ENCODE measurements around the gene BCO2.

BCO2 gene

DNA sequence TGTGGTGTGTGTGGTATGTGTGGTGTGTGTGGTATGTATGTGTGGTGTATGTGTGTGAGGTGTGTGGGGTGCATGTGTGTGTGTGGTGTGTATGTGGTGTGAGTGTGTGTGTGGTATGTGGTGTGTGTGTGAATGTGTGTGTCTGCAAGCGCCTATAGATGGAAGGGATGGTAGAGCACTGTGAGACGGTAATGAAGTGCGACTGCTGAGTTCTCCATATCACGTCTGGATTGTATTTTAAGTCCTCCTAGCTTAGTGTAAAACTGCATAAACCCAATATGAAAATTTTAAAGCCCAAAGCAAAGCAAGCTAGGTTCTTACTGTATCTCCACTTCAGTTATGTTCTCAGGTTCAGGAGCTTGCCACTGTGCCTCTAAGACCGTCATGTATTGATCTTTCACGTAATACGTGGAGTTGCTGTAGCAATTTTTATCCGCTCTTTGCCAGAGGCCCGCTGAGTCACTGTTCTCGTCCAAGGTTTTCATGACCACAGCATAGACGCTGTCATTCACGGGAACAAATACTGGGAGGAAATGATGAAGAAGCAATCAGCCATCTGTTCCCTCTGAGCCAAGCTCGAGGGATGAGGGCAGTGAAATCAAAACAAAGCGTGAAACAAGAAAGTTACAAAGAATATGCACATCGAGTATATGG, 79.9 kb downstream of the BCO2 start:
- no peaks in the 10 kb centered on the region for H3K36me3 ChIP-seq (ENCODE audit: control insufficient read depth, insufficient read depth, low read length)

GRCh38 chr11:112260490-112260889, 85.2 kb downstream of the BCO2 start, which contains the start of gene PLET1:
TSS of gene PLET1 (minus strand) at chr11:112260860. CDS start at chr11:112260589, 271 bp downstream.
- no peaks in the 10 kb centered on the region for H3K36me3 ChIP-seq (ENCODE audit: control insufficient read depth, insufficient read depth, low read length)
- no peaks in the 10 kb centered on the region for H3K27me3 ChIP-seq (ENCODE audit: control insufficient read depth, insufficient read depth, low read length)
- H3K4me1 ChIP-seq (ENCODE audit: control insufficient read depth, insufficient read depth, low read length): no peaks in the 10 kb centered on the region

More for the DNA sequence above, 79.9 kb downstream of the BCO2 start:
- Histone ChIP-seq H3K4me1 (ENCODE audit: control insufficient read depth, insufficient read depth, low read length) (no peaks in the 10 kb centered on the region), H3K9ac (ENCODE audit: low read length) (no peak overlapping the region), H3K27me3 (ENCODE audit: control insufficient read depth, insufficient read depth, low read length) (no peaks in the 10 kb centered on the region), H3K27ac (ENCODE audit: low read depth, low read length) (no peak overlapping the region), H3K4me3 (ENCODE audit: low read depth, low read length) (no peak overlapping the region), H3K9me3 (ENCODE audit: control insufficient read depth, insufficient read depth, low read depth, low read length) (no peaks in the 10 kb centered on the region)

GRCh38 chr11:112265659-112266409, 90.5 kb downstream of the BCO2 start:
- no peak overlapping the region for H3K9ac ChIP-seq (ENCODE audit: low read length)
- no peaks in the 10 kb centered on the region for H3K36me3 ChIP-seq (ENCODE audit: control insufficient read depth, insufficient read depth, low read length)
- H3K27me3 ChIP-seq (ENCODE audit: control insufficient read depth, insufficient read depth, low read length): no peaks in the 10 kb centered on the region
- no peak overlapping the region for H3K27ac ChIP-seq (ENCODE audit: low read depth, low read length)
- H3K9me3 ChIP-seq (ENCODE audit: control insufficient read depth, insufficient read depth, low read depth, low read length): no peaks in the 10 kb centered on the region
- no peak overlapping the region for H3K4me3 ChIP-seq (ENCODE audit: low read depth, low read length)
- peaks cover 3% of the 10 kb centered on the region; the same call in 1 of the 2 replicates for H3K4me1 ChIP-seq (ENCODE audit: control insufficient read depth, insufficient read depth, low read length)

More at GRCh38 chr11:112260490-112260889, 85.2 kb downstream of the BCO2 start, which contains the start of gene PLET1:
- no peak within 1 kb of the TSS for H3K9ac ChIP-seq (ENCODE audit: low read length)
- no peaks in the 10 kb centered on the region for H3K9me3 ChIP-seq (ENCODE audit: control insufficient read depth, insufficient read depth, low read depth, low read length)
- no peak within 1 kb of the TSS for H3K27ac ChIP-seq (ENCODE audit: low read depth, low read length)
- no peak within 1 kb of the TSS for H3K4me3 ChIP-seq (ENCODE audit: low read depth, low read length)

DNA sequence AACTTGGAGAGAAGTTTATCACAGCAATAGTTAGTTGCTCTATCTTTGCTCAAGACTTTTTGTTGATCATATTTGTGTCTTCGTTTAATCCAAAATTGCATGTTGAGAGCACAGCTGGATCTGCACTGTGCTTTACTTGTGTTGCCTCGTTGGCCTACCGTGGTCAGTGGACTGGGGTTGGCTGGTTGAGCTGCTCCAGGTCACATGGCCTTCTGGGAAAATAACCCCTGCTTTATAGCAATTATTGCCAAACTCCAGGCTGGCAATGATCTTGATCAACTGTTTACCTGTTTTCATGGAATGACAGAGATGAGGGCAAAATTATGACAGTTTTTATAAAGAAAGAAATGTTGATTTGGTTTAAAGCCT, 91.1 kb downstream of the BCO2 start:
- H3K9me3 ChIP-seq (ENCODE audit: control insufficient read depth, insufficient read depth, low read depth, low read length): no peaks in the 10 kb centered on the region
- no peaks in the 10 kb centered on the region for H3K36me3 ChIP-seq (ENCODE audit: control insufficient read depth, insufficient read depth, low read length)
- no peaks in the 10 kb centered on the region for H3K27me3 ChIP-seq (ENCODE audit: control insufficient read depth, insufficient read depth, low read length)
- no peak overlapping the region for H3K4me3 ChIP-seq (ENCODE audit: low read depth, low read length)
- H3K27ac ChIP-seq (ENCODE audit: low read depth, low read length): no peak overlapping the region
- H3K9ac ChIP-seq (ENCODE audit: low read length): no peak overlapping the region
- peaks cover 8% of the 10 kb centered on the region; the same call in 1 of the 2 replicates for H3K4me1 ChIP-seq (ENCODE audit: control insufficient read depth, insufficient read depth, low read length)

GRCh38 chr11:112267188-112267591, 91.9 kb downstream of the BCO2 start:
- H3K36me3 ChIP-seq (ENCODE audit: control insufficient read depth, insufficient read depth, low read length): no peaks in the 10 kb centered on the region
- H3K27ac ChIP-seq (ENCODE audit: low read depth, low read length): no peak overlapping the region
- no peak overlapping the region for H3K4me3 ChIP-seq (ENCODE audit: low read depth, low read length)
- H3K27me3 ChIP-seq (ENCODE audit: control insufficient read depth, insufficient read depth, low read length): no peaks in the 10 kb centered on the region
- no peaks in the 10 kb centered on the region for H3K9me3 ChIP-seq (ENCODE audit: control insufficient read depth, insufficient read depth, low read depth, low read length)
- H3K4me1 ChIP-seq (ENCODE audit: control insufficient read depth, insufficient read depth, low read length): peaks cover 8% of the 10 kb centered on the region; the same call in 1 of the 2 replicates
- no peak overlapping the region for H3K9ac ChIP-seq (ENCODE audit: low read length)

DNA sequence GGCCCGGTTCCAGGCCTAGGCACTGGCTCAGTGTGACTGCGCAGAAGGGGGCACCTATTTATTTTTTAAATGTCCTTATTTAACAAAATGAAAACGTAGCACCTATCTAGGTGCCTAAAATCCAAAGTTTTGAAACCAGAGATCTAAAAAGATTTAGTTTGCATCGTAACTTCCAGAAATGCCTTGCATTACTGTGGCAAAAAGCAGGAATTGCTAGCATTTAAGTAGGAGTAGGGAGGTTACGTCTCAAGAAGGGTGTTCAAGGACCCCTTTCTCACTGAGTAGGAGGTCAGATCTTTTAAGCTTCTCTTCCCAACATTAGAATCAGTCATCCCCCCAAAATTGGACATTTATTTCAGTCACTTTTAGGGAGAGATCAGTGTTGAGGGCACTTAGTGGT, 93.1 kb downstream of the BCO2 start:
- Histone ChIP-seq H3K27ac (ENCODE audit: low read depth, low read length) (no peak overlapping the region), H3K27me3 (ENCODE audit: control insufficient read depth, insufficient read depth, low read length) (no peaks in the 10 kb centered on the region), H3K36me3 (ENCODE audit: control insufficient read depth, insufficient read depth, low read length) (no peaks in the 10 kb centered on the region), H3K4me3 (ENCODE audit: low read depth, low read length) (no peak overlapping the region), H3K9ac (ENCODE audit: low read length) (no peak overlapping the region), H3K4me1 (ENCODE audit: control insufficient read depth, insufficient read depth, low read length) (peaks cover 8% of the 10 kb centered on the region; the same call in 1 of the 2 replicates), H3K9me3 (ENCODE audit: control insufficient read depth, insufficient read depth, low read depth, low read length) (no peaks in the 10 kb centered on the region)

Data from HUES6 (cell line).